ENCODE results near the gene ADRB1.

ADRB1 gene

DNA sequence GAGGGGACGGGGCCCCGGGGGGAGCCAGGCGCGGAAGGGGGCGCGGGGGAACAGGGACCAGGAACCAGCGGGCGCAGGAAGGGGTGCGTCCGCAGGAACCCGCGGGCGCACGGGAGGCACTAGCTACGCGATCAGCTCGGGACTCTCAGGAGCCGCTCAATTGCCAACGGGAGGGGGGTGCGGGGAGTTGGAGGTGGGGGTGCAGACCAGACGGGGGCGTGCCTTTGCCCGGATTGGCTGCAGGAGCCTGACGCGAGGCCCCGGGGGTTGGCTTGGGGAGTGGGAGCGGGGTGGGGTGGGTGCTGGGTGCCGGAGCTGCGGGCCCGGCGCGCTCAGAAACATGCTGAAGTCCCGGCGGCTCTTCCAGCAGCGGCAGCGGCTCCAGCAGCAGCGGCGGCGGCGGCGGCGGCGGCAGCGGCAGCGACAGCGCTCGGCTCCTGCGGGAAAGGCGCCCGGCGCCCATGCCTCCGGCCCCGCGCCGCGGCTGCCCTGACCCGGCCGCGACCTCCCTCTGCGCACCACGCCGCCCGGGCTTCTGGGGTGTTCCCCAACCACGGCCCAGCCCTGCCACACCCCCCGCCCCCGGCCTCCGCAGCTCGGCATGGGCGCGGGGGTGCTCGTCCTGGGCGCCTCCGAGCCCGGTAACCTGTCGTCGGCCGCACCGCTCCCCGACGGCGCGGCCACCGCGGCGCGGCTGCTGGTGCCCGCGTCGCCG lies at the start of gene ADRB1:
Gene ADRB1, plus strand, starts transcription at position 335 of the 715 bp plus-strand sequence. Its CDS starts 267 bp downstream, at position 602.
- TF ChIP-seq CTCF (IDR thresholded peaks at IDR 0.05; ENCODE audit: low read depth, low read length, missing control alignments) = no peak
- peak; percentile 36 for DNase-seq (ENCODE audit: low read depth)
- peak within 1 kb of the TSS; percentile 59 for H3K4me3 ChIP-seq (ENCODE audit: low read depth, low read length)

DNA sequence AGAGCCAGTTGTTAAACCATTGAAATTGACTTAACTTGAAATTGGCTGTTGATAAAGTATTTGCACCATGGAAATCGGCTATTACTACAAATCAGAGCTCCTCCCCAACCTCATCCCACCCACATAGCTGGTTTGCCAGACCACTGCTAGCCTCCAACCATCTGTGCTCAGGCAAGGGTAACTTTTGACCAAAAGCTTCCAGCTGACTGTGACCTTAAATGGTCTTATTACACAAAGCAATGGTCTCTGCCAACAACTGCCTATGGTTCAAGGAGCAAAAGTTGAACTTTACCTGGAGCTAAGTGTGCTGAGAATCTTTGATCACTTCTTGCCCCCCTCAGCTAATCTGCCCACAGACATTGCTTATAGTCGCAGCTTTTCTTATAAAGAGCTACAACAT lies 48.5 kb upstream of the ADRB1 start:
- no peak for TF ChIP-seq CTCF (IDR thresholded peaks at IDR 0.05; ENCODE audit: low read depth, low read length, missing control alignments)
- no peak for DNase-seq (ENCODE audit: low read depth)

DNA sequence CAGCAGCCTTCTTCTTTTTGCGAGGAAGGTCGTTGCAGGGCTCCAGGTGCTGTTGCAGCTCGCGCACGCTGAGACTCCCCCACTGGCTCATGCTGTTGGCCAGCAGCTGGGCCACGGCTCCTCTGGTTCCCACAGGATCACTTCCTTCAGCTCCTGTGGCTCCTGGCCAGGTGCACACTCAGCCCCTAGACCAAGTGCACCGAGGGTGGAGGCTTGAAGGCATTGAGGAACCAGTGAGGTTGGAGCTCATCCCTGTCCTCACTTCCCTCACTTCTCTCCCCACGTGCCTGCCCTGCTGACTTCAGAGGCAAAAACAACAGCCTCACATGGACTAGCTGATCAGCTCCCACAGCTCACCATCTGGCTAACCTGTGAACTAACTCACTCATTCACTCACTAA lies 46.2 kb upstream of the ADRB1 start:
- no peak for DNase-seq (ENCODE audit: low read depth)
- no peak for TF ChIP-seq CTCF (IDR thresholded peaks at IDR 0.05; ENCODE audit: low read depth, low read length, missing control alignments)
- no peak overlapping the region for H3K4me3 ChIP-seq (ENCODE audit: low read depth, low read length)

More for the DNA sequence above, 48.5 kb upstream of the ADRB1 start:
- H3K4me3 ChIP-seq (ENCODE audit: low read depth, low read length) = no peak overlapping the region

- DNase-seq (ENCODE audit: low read depth) = no peak
- TF ChIP-seq CTCF (IDR thresholded peaks at IDR 0.05; ENCODE audit: low read depth, low read length, missing control alignments) = no peak
- no peak overlapping the region for H3K4me3 ChIP-seq (ENCODE audit: low read depth, low read length)
These were observed 44.1 kb upstream of the ADRB1 start for GRCh38 chr10:113999531-113999930.

DNA sequence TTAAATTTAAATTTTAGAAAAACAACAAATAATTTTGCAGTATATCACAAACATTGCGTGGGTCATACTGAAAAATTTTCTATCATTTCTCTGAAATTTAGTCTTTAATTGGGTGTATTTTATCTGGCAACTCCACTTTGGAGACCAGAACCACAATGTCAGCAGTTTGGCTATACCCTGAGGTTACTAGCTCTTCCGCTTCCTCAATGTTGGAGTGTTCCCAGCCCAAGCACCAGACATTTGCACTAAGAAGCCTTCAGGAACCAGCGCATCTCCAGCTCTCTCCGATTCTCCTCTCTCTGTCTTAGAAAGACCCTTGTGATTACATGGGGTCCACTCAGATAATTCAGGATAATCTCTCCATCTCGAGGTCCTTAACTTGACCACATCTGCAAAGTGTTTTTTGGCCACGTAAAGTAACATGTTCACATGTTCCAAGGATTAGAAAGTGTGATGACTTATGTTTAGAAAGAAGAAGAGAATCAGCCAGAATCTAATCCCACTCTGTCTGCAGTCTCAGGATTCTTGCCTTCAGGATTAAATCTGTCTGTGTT lies 43.1 kb upstream of the ADRB1 start:
- H3K4me3 ChIP-seq (ENCODE audit: low read depth, low read length) = no peak overlapping the region

DNA sequence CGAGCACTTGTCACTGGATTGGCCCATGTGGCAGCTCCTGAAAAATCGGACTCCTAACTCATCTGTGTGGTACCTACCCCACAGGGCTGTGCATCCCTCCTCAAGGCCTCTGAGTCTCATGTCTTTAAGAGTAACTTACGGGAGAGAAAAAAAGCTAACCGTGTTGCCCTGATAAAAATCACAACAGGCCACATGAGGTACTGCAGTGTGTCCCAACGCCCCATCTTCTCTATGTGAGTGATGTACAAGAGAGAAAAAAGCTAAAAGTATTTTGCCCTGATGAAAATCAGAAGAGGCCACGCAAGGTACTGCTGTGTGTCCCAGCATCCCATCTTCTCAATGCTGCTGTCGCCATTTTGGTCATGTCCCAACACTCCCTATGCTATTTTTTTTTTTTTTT lies 41.2 kb upstream of the ADRB1 start:
- H3K4me3 ChIP-seq (ENCODE audit: low read depth, low read length) = no peak overlapping the region
- DNase-seq (ENCODE audit: low read depth) = no peak
- no peak for TF ChIP-seq CTCF (IDR thresholded peaks at IDR 0.05; ENCODE audit: low read depth, low read length, missing control alignments)

More for the DNA sequence above, 43.1 kb upstream of the ADRB1 start:
- TF ChIP-seq CTCF (IDR thresholded peaks at IDR 0.05; ENCODE audit: low read depth, low read length, missing control alignments) = no peak
- no peak for DNase-seq (ENCODE audit: low read depth)
